Activated naive CD8-positive, alpha-beta T cell treated with anti-CD3 and anti-CD28 coated beads for 36 hours (primary cell): ENCODE results near the gene MUS81. TPM values are rescaled to one million over a fixed set of nuclear protein-coding genes. Genes with fewer than 3 reads are reported as not detected.
"Not testable (repeated sequence)": the region's sequence is repeated elsewhere in the genome, so short reads cannot be mapped to it uniquely, and the experiment has no call there.

Experiments used
- DNase-seq: peaks from one replicate; pipeline ENCODE4 v3.0.0; 2021
- H3K27ac Mint-ChIP-seq: one replicate; pipeline ENCODE4 v1.8.0; 2022; ENCODE audit warnings: mild to moderate bottlenecking, moderate library complexity, mixed read lengths
- H3K27me3 Mint-ChIP-seq: one replicate; pipeline ENCODE4 v1.8.0; 2022; ENCODE audit warnings: mild to moderate bottlenecking, mixed read lengths
- H3K36me3 Mint-ChIP-seq: one replicate; pipeline ENCODE4 v1.8.0; 2021; ENCODE audit warnings: mild to moderate bottlenecking, mixed read lengths
- H3K4me1 Mint-ChIP-seq: one replicate; pipeline ENCODE4 v1.8.0; 2021; ENCODE audit warnings: mixed read lengths
- H3K4me3 Mint-ChIP-seq: one replicate; pipeline ENCODE4 v1.8.0; 2022; ENCODE audit warnings: mild to moderate bottlenecking, moderate library complexity, mixed read lengths
- H3K9me3 Mint-ChIP-seq: one replicate; pipeline ENCODE4 v1.8.0; 2022; ENCODE audit warnings: mixed read lengths
- total RNA-seq, 2 experiments: library from RNA; stranded (reverse); gene quantifications; one replicate each; pipeline ENCODE4 v1.2.3, GENCODE V29; 2021

Gene MUS81
- total RNA-seq, 2 experiments from 2014 or later = 64.0 to 67.4 TPM

GRCh38 chr11:65833297-65834030, 26.8 kb upstream of the MUS81 start, which contains the start of gene SNX32:
Gene SNX32, plus strand, starts transcription at chr11:65833963. Its CDS starts 103 bp downstream, at chr11:65834066.
- Mint-ChIP-seq H3K4me3 (no peak within 1 kb of the TSS), H3K27me3 (peaks cover 5% of the 10 kb centered on the region), H3K36me3 (peaks cover 5% of the 10 kb centered on the region), H3K4me1 (peaks cover 22% of the 10 kb centered on the region), H3K9me3 (peaks cover 3% of the 10 kb centered on the region), H3K27ac (no peak within 1 kb of the TSS)
- DNase-seq = peak; percentile 96

DNA sequence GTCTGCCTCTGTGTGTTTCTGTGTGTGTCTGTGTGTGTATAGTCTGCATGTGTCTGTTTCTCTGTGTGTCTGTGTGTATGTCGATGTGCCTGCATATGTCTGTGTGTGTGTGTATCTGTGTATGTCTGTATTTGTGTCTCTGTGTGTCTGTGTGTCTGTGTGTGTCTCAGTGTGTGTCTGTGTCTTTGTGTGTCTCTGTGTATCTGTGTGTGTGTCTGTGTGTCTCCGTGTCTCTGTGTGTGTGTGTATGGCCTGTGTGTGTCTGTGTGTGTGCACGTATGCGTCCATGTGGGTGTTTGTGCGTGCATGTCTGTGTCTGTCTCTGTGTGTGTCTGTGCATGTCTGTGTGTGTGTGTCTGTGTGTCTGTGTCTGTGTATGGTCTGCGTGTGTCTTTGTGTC, 26.0 kb upstream of the MUS81 start:
- no peak for DNase-seq
- Mint-ChIP-seq H3K4me3 (no peak overlapping the region), H3K36me3 (peaks cover 5% of the 10 kb centered on the region), H3K4me1 (peaks cover 20% of the 10 kb centered on the region), H3K27ac (no peak overlapping the region), H3K9me3 (peaks cover 3% of the 10 kb centered on the region), H3K27me3 (peaks cover 5% of the 10 kb centered on the region)

DNA sequence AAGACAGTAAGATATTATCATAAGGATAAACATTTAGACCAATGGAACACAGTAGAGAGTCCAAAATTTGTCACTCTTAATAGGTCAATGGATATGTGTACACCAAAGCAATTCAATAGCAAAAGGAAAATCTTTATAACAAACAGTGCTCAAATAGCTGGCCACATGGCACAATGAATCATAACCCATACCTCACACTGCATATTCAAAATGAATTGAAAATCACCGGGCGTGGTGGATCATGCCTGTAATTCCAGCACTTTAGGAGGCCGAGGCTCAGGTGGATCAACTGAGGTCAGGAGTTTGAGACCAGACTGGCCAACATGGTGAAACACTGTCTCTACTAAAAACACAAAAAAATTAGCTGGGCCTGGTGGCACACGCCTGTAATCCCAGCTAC, 18.1 kb upstream of the MUS81 start:
- no peaks in the 10 kb centered on the region for H3K36me3 Mint-ChIP-seq
- no peak overlapping the region for H3K4me3 Mint-ChIP-seq

GRCh38 chr11:65843811-65844210, 16.4 kb upstream of the MUS81 start:
- Mint-ChIP-seq H3K36me3 (no peaks in the 10 kb centered on the region), H3K4me3 (no peak overlapping the region), H3K27ac (no peak overlapping the region), H3K27me3 (no peaks in the 10 kb centered on the region), H3K4me1 (no peaks in the 10 kb centered on the region), H3K9me3 (no peaks in the 10 kb centered on the region)
- no peak for DNase-seq

More for the DNA sequence above, 18.1 kb upstream of the MUS81 start:
- Mint-ChIP-seq H3K4me1 (no peaks in the 10 kb centered on the region), H3K27me3 (no peaks in the 10 kb centered on the region), H3K9me3 (no peaks in the 10 kb centered on the region), H3K27ac (no peak overlapping the region)
- DNase-seq = no peak

- no peaks in the 10 kb centered on the region for H3K27me3 Mint-ChIP-seq
- DNase-seq = no peak
- H3K4me1 Mint-ChIP-seq = no peaks in the 10 kb centered on the region
- no peaks in the 10 kb centered on the region for H3K36me3 Mint-ChIP-seq
- no peak overlapping the region for H3K27ac Mint-ChIP-seq
- H3K9me3 Mint-ChIP-seq = no peaks in the 10 kb centered on the region
- no peak overlapping the region for H3K4me3 Mint-ChIP-seq
Observed at GRCh38 chr11:65844231-65844872, 15.9 kb upstream of the MUS81 start.

- peaks cover 7% of the 10 kb centered on the region for H3K9me3 Mint-ChIP-seq
Observed at GRCh38 chr11:65847746-65848145, 12.5 kb upstream of the MUS81 start.

DNA sequence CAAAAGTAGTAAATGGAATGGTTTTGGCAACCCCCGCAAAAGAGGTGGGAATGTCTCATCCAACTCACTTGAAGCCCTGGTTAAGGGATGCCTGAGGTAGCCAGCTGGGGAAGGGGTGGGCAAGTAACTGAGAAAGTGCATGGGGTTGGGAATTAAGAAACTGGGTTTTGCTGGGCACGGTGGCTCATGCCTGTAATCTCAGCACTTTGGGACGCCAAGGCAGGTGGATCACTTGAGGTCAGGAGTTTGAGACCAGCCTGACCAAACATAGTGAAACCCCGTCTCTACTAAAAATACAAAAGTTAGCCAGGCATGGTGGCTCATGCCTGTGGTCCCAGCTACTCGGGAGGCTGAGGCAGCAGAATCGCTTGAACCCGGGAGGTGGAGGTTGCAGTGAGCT, 11.5 kb upstream of the MUS81 start:
- not testable (repeated sequence) for H3K27me3 Mint-ChIP-seq, H3K9me3 Mint-ChIP-seq, DNase-seq, H3K27ac Mint-ChIP-seq, H3K4me3 Mint-ChIP-seq, H3K4me1 Mint-ChIP-seq
- H3K36me3 Mint-ChIP-seq = peaks cover 26% of the 10 kb centered on the region

More at GRCh38 chr11:65847746-65848145, 12.5 kb upstream of the MUS81 start:
- no peaks in the 10 kb centered on the region for H3K27me3 Mint-ChIP-seq
- H3K4me3 Mint-ChIP-seq = no peak overlapping the region
- DNase-seq = no peak
- H3K4me1 Mint-ChIP-seq = no peaks in the 10 kb centered on the region
- H3K27ac Mint-ChIP-seq = no peak overlapping the region
- H3K36me3 Mint-ChIP-seq = peaks cover 17% of the 10 kb centered on the region

DNA sequence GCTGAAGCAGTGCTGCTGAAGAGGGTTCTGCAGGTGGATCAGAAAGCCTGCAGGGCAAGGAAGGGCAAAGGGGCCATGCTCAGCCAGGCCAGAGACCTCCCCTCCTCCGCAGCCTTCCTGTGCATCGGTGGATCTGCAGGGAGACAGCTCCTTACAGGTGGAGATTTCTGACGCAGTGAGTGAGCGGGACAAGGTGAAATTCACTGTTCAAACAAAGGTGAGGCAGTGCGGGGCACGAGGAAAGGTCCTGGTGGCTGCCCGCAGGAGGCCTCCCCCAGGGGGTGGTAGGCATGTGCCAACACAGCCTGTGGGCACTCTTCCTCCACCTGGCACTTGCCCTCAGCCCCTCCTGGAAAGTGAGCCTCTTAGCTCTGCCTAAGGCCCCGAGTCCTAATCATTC, 10.9 kb upstream of the MUS81 start:
- no peaks in the 10 kb centered on the region for H3K27me3 Mint-ChIP-seq
- DNase-seq = no peak
- peaks cover 7% of the 10 kb centered on the region for H3K9me3 Mint-ChIP-seq
- no peak overlapping the region for H3K4me3 Mint-ChIP-seq
- H3K36me3 Mint-ChIP-seq = peaks cover 33% of the 10 kb centered on the region
- H3K27ac Mint-ChIP-seq = no peak overlapping the region
- H3K4me1 Mint-ChIP-seq = peaks cover 10% of the 10 kb centered on the region

DNA sequence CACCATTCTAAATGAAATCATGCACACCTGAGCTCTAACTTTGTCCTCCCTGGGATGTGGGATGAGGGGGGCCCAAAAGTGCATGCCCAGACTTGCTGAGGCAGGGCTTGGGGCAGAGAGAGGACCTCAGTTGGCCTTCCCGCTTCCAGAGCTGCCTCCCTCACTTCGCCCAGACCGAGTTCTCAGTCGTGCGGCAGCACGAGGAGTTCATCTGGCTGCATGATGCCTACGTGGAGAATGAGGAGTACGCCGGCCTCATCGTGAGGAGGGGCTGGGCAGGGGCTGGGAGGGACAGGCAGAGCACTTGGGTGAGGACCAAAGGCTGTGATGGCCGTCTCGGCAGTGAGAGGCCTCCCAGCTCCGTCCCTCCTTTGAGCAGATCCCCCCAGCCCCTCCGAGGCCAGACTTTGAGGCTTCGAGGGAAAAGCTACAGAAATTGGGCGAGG, 10.4 kb upstream of the MUS81 start:
- no peak overlapping the region for H3K4me3 Mint-ChIP-seq
- peaks cover 14% of the 10 kb centered on the region for H3K4me1 Mint-ChIP-seq
- peaks cover 7% of the 10 kb centered on the region for H3K9me3 Mint-ChIP-seq
- DNase-seq = no peak
- no peaks in the 10 kb centered on the region for H3K27me3 Mint-ChIP-seq
- no peak overlapping the region for H3K27ac Mint-ChIP-seq
- H3K36me3 Mint-ChIP-seq = peaks cover 37% of the 10 kb centered on the region

DNA sequence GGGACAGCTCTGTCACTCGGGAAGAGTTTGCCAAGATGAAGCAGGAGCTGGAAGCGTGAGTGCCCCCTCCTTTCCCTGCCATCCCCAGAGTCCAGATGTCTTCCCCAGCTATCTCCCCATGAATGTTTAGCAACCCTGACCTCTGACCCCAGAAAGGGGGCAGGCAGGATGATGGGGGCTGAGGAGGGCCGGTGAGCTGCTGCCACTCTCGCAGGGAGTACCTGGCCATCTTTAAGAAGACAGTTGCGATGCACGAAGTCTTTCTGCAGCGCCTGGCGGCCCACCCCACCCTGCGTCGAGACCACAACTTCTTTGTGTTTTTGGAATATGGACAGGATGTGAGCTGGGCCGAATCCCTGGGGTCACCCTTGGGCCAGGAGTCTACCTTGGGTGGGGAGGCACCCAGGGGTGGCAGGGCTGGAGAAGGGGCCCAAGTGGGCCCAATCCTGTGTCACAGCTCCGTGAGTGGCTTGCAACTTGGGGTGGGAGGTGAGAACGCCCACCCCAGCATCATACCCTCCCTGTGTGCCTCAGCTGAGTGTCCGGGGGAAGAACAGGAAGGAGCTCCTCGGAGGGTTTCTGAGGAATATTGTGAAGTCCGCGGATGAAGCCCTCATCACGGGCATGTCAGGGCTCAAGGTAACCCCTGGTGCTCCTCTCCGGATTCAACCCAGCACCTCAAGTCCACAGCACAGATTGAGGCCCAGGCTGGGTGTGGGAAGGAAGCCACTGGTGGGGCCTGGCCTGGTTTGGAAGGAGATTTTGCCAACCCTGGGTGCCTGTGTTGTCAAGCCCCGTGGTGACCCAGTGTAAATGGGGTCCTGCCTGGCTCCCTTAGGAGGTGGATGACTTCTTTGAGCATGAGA, 9.8 kb upstream of the MUS81 start:
- Mint-ChIP-seq H3K27me3 (no peaks in the 10 kb centered on the region), H3K4me3 (no peak overlapping the region), H3K36me3 (peaks cover 39% of the 10 kb centered on the region), H3K27ac (no peak overlapping the region), H3K9me3 (peaks cover 7% of the 10 kb centered on the region), H3K4me1 (peaks cover 18% of the 10 kb centered on the region)
- no peak for DNase-seq

DNA sequence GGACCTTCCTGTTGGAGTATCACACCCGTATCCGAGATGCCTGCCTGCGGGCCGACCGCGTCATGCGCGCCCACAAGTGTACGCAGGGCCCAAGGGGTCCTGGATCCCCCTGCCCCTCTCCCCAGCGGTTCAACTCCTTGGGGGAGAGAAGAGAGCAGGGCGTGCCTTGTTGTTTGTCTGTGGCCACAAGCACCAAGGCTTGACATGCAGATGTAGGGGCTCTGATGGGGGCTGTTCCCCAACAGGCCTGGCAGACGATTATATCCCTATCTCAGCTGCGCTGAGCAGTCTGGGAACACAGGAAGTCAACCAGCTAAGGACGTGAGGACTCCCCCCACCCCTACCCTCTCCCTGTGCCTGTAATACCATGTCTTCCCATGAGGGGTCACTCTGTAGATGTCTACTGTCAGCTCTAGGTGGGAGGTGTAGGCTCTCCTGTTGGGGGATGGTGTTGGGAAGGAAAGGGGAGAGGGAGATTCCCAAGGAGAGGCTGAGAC, 9.1 kb upstream of the MUS81 start:
- Mint-ChIP-seq H3K4me1 (peaks cover 24% of the 10 kb centered on the region), H3K27ac (peak overlapping the region; percentile 34), H3K27me3 (no peaks in the 10 kb centered on the region), H3K36me3 (peaks cover 46% of the 10 kb centered on the region), H3K9me3 (peaks cover 7% of the 10 kb centered on the region), H3K4me3 (no peak overlapping the region)
- DNase-seq = no peak

DNA sequence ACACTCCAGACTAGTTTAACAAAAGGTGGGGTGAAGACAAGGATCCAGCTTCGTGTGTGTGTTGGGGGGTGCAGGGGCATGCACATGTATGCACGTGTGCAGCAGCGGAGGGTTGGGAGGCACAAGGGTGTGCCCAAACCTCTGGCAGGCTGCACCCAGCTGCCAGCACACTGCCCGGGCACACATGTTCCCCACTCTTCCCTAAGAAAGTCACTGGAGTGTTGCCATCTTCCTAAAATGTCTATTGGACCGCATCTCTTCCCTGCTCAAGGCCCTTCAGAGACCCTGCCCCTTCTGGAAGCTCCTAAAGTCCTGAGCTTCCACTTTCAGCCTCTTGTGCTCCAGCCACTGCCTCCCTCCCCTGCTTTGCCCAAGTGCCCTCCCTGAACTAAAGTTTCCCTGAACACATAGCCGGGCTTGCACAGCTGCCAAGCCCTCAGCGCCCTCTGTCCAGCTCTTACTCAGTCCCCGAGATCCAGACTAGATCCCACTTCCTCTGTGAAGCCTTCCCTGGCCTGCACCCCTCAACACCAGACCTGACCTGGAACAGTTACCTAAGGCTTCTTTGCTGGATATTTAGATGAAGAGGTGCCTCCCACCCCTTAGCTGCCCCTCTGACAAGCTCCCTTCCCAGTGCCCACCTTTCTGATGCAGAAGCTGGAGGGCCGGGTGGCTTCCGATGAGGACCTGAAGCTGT, 8.3 kb upstream of the MUS81 start:
- peak overlapping the region; percentile 32 for H3K4me3 Mint-ChIP-seq
- peaks cover 7% of the 10 kb centered on the region for H3K9me3 Mint-ChIP-seq
- H3K36me3 Mint-ChIP-seq = peaks cover 54% of the 10 kb centered on the region
- peaks cover 32% of the 10 kb centered on the region for H3K4me1 Mint-ChIP-seq
- peak overlapping the region; percentile 47 for H3K27ac Mint-ChIP-seq
- no peak for DNase-seq
- H3K27me3 Mint-ChIP-seq = no peaks in the 10 kb centered on the region

- Mint-ChIP-seq H3K4me1 (peaks cover 32% of the 10 kb centered on the region), H3K9me3 (peaks cover 7% of the 10 kb centered on the region), H3K27ac (peak overlapping the region; percentile 42), H3K27me3 (no peaks in the 10 kb centered on the region), H3K36me3 (peaks cover 54% of the 10 kb centered on the region), H3K4me3 (no peak overlapping the region)
- DNase-seq = no peak
Observed at GRCh38 chr11:65852508-65853245, 7.6 kb upstream of the MUS81 start.
